Effector memory CD4-positive, alpha-beta T cell (primary cell): ENCODE data around the gene ATXN1.

Source experiments
- DNase-seq, 3 donors: peaks; one replicate each; pipeline ENCODE4 v3.0.0-alpha.2; 2020
- H3K27ac ChIP-seq: 2 replicates; pipeline ENCODE4 v1.7.0; 2013; ENCODE audit warnings: mild to moderate bottlenecking, low read length, moderate library complexity; ENCODE audit not compliant: insufficient read depth, poor library complexity, severe bottlenecking
- H3K27me3 ChIP-seq: replicated peaks from 2 replicates; pipeline ENCODE4 v1.7.0; 2013; ENCODE audit warnings: mild to moderate bottlenecking, low read length; ENCODE audit not compliant: insufficient read depth, control insufficient read depth, poor library complexity, severe bottlenecking
- H3K36me3 ChIP-seq: 2 replicates; pipeline ENCODE4 v1.7.0; 2013; ENCODE audit warnings: mild to moderate bottlenecking, low read length, moderate library complexity; ENCODE audit not compliant: control insufficient read depth, insufficient read depth
- H3K4me1 ChIP-seq: 2 replicates; pipeline ENCODE4 v1.7.0; 2013; ENCODE audit warnings: low read length, mild to moderate bottlenecking; ENCODE audit not compliant: control insufficient read depth, insufficient read depth, poor library complexity, severe bottlenecking
- H3K4me3 ChIP-seq: 2 replicates; pipeline ENCODE4 v1.7.0; 2013; ENCODE audit warnings: low read length, low read depth, mild to moderate bottlenecking; ENCODE audit not compliant: insufficient read depth, poor library complexity, severe bottlenecking
- H3K9me3 ChIP-seq: 2 replicates; pipeline ENCODE4 v1.7.0; 2013; ENCODE audit warnings: mild to moderate bottlenecking, low read length, moderate library complexity; ENCODE audit not compliant: control insufficient read depth

Gene ATXN1

DNA sequence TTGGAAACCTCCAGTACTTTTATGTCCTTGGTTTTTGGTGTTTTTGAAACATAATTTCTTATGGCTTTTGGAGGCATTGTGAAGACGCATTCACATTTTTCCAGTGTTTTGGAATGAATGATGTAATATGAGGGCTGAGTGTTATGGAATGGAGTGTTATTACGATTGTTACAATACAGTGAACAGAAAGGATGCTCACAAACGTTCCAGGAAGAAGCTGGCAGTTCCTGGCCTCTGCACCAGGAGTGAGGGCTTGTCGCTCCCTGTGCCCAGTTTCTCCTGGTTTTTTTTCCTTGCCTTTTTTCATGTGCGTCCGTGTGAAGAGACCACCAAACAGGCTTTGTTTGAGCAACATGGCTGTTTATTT, 502.6 kb downstream of the ATXN1 start:
- H3K36me3 ChIP-seq = no peaks in the 10 kb centered on the region
- no peak overlapping the region for H3K27ac ChIP-seq
- H3K4me3 ChIP-seq = no peak overlapping the region
- DNase-seq = no peak
- no peaks in the 10 kb centered on the region for H3K27me3 ChIP-seq
- H3K9me3 ChIP-seq = no peaks in the 10 kb centered on the region
- H3K4me1 ChIP-seq = no peaks in the 10 kb centered on the region

DNA sequence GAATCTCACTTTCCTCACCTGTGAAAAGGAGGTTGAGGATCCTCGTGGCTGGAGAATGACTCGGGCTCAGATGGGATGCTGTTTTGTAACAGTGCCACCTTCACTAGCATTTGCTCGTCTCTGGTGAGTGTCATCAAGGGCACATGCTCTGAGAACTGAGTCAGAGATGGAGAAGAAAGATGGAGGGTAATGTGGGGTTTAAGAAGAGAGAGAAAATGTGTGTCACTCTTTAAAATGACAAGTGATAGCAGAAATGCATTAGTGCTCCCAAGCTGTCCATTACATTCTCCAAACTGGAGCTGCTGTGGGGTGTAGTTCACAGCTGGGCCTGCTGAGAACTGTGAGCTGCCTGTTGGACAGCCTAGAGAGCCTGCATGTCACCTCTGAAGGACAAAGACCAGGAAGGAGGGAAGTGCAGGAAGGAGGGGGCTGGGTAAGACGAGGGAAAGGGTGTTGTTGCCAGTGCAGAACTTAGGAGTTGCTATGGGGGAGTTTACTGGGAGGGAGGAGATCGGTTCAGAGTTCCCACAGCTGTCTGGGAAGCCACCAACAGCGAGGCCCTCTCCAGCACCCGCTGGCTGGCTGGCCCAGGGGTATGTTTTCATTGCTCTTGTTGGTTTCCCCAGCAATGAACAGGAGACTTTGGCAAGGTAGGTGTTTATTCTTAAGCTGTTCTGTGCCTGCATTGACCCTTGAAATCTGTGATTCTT, 503.1 kb downstream of the ATXN1 start:
- Histone ChIP-seq H3K27ac (no peak overlapping the region), H3K36me3 (no peaks in the 10 kb centered on the region), H3K4me3 (no peak overlapping the region), H3K27me3 (no peaks in the 10 kb centered on the region), H3K9me3 (no peaks in the 10 kb centered on the region), H3K4me1 (no peaks in the 10 kb centered on the region)
- DNase-seq = no peak

DNA sequence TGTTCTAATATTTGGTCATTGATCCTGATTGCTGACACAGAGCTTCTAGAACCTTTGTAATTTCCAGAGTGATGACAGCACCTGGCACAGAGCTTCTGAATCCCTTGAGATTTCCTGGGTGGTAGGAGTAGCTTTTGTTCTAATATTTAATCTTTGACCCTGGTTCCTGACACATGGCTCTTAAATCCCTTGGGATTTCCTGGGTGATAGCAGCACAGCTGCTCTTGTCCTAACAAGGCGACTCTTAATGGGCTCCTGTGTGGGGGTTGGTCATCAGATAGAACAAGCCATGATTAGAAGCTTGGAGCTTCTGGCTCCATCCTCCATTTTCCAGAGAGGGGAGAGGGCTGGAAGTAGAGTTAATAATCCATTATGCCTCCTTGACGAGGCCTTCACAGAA, 504.5 kb downstream of the ATXN1 start:
- H3K9me3 ChIP-seq = no peaks in the 10 kb centered on the region
- no peak overlapping the region for H3K27ac ChIP-seq
- H3K36me3 ChIP-seq = no peaks in the 10 kb centered on the region
- H3K27me3 ChIP-seq = no peaks in the 10 kb centered on the region
- H3K4me1 ChIP-seq = no peaks in the 10 kb centered on the region
- DNase-seq = no peak
- no peak overlapping the region for H3K4me3 ChIP-seq

DNA sequence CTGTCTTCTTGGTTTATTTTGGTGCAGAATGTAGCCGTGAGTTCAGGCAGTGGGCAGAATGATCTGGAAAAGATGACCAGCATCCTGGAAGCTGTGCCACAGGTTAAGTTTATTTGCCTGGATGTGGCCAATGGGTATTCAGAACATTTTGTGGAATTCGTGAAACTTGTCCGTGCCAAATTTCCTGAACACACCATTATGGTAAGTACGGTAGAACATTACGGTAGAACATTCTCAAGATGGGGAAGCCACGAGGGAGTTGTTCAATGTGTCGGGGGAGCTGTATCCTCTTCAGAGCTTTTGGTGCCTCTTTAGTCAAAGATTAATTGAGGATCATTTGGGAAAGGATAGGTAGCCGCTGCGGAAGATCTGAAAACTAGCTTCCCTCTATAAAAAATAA, 506.7 kb downstream of the ATXN1 start:
- Histone ChIP-seq H3K27me3 (no peaks in the 10 kb centered on the region), H3K36me3 (no peaks in the 10 kb centered on the region), H3K4me1 (no peaks in the 10 kb centered on the region), H3K27ac (no peak overlapping the region), H3K4me3 (no peak overlapping the region), H3K9me3 (no peaks in the 10 kb centered on the region)
- no peak for DNase-seq

DNA sequence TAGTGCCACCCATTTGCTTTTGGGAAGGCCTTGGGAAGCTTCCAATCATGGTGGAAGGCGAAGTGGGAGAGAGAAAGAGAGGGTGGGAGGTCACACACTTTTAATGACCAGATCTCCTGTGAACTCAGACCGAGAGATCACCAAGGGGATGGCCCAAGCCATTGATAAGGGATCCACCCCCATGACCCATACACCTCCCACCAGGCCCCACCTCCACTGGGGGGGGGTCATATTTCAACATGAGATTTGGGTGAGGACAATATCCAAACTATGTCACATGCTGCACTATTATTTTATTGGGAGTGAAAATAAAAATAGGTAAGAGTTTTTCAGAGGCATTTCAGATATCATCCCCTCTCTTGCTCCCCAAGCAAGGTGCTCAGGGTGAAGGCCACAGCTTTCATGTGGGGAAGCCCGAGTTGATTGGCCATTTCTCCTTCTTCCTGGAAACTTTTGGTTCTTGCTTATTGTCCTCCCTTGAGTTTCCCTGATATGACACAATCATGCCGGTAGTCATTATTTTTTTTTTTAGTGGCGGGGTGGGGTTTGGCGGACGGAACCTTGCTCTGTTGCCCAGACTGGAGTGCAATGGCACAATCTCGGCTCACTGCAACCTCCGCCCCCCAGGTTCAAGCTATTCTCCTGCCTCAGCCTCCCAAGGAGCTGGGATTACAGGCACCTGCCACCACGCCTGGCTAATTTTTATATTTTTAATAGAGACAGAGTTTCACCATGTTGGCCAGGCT, 507.7 kb downstream of the ATXN1 start:
- no peaks in the 10 kb centered on the region for H3K36me3 ChIP-seq

DNA sequence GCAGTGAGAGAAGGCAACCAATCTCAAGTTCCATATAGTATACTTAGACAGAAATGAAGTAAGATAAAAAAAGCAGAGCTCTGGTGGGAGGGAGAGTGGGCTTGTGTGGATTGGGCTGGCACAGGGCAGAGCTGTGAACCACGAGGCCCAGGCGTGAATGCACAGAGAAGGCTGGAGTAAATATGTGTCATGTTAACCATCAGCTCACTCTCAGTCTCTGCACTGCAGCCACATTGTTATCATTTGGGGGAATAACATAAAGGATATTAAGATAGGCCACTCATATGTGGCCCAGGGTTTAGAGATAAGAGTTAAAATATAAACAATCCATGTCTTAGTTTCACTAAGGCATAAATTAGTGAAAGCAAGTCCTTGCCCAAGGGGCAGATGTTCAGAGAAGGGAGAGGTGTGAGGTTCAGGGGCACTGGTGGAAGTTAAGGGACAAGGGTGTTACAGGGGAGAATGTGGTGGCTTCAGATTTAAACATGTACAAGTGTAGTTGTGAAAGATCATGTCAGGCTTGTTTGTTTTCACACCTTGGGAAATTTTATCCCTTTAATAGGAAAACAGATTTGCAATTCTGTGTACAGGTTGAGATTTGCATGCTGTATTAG, 508.5 kb downstream of the ATXN1 start:
- no peaks in the 10 kb centered on the region for H3K4me1 ChIP-seq
- no peaks in the 10 kb centered on the region for H3K9me3 ChIP-seq
- H3K27me3 ChIP-seq = no peaks in the 10 kb centered on the region
- no peak overlapping the region for H3K4me3 ChIP-seq
- no peak overlapping the region for H3K27ac ChIP-seq
- no peak for DNase-seq
- H3K36me3 ChIP-seq = no peaks in the 10 kb centered on the region

More for the DNA sequence above, 507.7 kb downstream of the ATXN1 start:
- no peak for DNase-seq
- Histone ChIP-seq H3K4me3 (no peak overlapping the region), H3K9me3 (no peaks in the 10 kb centered on the region), H3K27me3 (no peaks in the 10 kb centered on the region), H3K4me1 (no peaks in the 10 kb centered on the region), H3K27ac (no peak overlapping the region)

DNA sequence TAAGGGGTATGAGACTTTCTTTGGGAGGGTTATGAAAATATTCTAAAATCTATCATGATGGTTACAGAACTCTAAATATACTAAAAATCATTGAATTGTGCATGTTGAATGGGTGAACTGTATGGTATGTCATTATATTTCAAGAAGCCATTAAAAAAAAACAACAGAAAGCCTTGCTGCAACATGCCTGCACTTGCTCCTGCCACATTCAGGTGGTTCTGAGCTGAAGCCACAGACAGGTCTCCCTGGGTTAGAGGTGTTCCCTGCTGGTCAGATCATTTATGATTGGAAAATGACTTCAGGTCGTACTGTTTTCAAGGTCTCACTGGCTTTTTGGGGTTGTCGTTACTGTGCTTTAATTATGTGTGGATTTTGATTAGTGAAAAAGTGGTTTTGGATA, 509.6 kb downstream of the ATXN1 start:
- no peak overlapping the region for H3K4me3 ChIP-seq
- DNase-seq = no peak
- no peak overlapping the region for H3K27ac ChIP-seq
- H3K36me3 ChIP-seq = no peaks in the 10 kb centered on the region
- H3K4me1 ChIP-seq = no peaks in the 10 kb centered on the region
- no peaks in the 10 kb centered on the region for H3K9me3 ChIP-seq
- no peaks in the 10 kb centered on the region for H3K27me3 ChIP-seq

DNA sequence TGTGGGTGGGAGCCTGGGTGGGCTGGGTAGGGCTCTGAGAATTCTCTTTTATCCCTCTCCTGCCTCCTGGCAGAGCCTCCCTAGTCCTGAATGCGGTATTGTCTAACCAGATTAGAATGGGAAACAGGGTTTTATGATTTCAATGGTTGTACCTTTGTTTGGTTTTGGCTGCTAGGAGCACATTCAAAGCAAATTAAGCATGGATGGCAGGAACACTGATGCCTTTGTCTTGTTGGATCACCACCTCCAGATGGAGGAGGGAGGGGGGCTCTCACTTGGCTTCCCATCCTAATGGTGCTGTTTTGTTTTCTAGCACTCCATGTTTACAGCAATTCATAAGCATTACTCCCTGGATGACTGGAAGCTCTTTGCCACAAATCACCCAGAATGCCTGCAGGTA, 511.3 kb downstream of the ATXN1 start:
- Histone ChIP-seq H3K4me3 (no peak overlapping the region), H3K27ac (no peak overlapping the region), H3K36me3 (no peaks in the 10 kb centered on the region), H3K27me3 (no peaks in the 10 kb centered on the region), H3K4me1 (no peaks in the 10 kb centered on the region), H3K9me3 (no peaks in the 10 kb centered on the region)
- DNase-seq = no peak
